Stimulated activated CD4-positive, alpha-beta T cell treated with anti-CD3 and anti-CD28 coated beads, TNF-alpha, amount 100 ng/mL, for 48 hours (primary cell): ENCODE results near the gene ZFR2.

ENCODE experiments used
- DNase-seq, 3 donors: peaks; one replicate each; pipeline ENCODE4 v3.0.0-alpha.2; 2020; ENCODE audit warnings: low read depth in 3 of 3

The ZFR2 gene

GRCh38 chr19:3790209-3790734, 78.6 kb downstream of the ZFR2 start:
- DNase-seq, result no peak

GRCh38 chr19:3788996-3789778, 79.7 kb downstream of the ZFR2 start:
- no peak for DNase-seq

DNA sequence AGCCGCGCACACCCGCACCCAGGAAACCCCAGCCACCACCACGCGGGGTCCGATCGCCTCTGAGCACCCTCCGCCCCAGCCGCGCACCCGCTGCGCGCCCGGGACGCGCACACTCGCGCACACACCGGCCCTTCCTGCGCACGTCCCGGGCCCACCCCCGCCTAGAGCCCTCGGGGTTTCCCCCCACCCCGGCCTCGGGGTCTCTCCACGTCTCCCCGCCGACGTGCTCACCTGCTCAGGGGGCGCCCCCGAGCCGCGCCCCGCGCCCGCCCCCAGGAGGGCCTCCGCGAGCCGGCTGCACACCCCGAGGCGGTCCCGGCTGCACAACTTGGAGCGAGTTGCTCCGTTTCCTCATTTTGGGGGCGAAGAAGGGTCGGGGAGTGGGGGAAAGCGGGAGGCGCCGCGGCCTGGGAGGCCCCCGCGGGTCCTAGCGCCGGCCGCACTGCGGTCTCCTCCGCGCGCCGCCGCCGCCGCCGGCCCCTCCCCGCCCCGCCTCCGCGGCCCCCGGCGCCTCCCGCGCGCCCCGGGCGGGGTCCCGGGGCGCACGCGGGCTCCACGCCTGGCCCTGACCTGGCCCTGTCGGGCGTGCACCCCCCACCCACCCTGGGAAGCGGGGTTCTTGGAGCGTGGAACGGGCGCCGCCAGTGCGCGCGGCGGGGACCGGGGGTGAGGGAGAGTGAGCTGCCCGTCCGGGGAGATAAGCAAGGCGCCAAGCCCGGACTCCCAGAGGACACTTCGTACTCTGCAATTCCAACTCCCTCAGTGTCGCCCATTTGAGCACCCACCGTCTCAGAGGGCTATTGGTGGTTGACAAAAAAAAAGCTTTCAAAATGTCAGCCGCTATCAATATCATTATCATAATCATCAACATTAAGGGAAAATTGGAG, 82.7 kb downstream of the ZFR2 start, which contains the start of gene MATK:
MATK (minus strand) TSS at position 444 of the 887 bp plus-strand sequence. CDS start 1,246 bp downstream, outside the sequence.
- peak in 1 of 3 donors; percentile 26 for DNase-seq

- peak in 1 of 3 donors; percentile 20 for DNase-seq
These were observed 83.3 kb downstream of the ZFR2 start for GRCh38 chr19:3785451-3785937.

DNA sequence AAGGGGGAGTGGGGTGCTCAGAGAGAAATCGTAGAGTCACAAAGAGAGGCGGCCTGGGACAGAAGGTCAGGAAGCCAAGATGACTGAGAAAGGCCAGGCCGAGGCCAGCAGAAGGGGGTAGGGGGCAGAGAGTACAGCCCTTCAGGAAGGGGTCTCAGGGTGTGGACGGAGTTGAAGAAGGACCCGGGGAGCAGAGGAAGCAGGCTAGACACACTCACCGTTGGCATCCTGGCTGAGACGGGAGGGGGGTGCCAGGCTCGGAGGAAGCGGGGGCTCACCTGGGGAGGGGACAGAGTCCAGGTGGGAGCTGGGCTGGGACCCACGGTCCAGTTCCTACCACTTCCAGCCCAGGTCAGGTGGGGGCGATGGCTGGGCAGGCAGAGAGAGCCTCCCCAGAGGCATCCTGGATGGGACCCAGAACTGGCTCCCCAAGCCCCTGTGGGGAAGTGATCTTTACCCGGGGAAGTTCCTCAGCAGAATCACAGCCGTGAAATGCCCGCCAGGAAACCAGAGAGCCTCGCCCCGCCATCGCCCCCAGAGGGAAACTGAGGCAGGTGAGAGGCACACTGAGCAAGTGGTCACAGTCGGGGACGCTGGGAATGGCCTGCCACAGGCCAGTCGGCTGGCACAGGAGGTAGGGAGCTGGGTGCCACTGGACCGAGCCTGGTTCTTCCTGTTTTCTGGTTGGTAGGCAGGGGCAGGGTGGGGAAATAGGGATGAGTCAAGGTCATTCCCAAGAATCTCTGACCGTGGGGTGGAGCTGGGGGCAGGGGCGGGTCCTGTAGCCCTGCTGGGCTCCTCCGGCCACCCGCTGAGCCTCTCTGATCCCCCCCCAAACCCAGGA, 84.0 kb downstream of the ZFR2 start:
- no peak for DNase-seq

DNA sequence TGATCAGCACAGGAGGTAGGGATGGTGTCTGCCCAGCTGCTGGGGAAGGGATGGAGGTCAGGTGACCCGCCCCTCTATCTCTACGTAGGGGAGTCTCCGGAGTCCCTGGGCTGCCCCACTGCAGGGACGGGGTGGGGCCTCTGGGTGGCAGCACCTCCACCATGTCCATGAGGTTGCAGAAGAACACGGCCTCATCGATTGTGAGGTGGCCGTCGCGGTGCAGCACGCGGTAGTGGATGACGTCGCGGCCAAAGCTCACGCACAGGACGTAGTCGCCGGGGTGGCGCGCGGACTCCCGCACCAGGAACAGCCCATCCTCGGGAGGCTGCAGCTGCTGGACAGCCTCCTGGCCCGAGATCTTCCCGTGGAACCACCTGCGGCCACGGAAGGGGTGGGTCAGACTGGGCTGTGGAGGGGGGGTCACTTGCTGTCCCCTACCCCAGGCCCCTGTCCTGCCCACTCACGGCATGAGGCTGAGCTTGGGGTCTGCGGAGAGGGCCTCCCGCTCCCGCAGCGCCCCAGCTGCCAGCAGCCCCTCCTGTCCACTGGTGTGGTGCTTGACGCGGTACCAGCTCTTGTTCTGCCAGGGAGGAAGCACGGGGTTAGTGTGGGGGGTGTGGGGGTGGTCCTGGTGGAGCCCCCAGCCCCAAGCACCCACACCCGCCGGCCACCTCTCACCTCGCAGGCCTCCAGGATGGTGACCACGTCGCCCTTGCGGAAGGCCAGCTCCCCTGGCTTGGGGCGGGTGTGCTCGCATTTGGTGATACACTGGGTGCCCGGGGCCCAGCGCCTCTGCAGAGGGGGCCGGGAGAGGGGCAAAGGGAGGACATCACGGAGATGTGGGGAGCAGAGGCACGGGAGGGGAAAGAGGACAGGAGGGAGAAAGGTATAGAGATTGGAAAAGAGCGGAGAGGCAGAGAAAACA, 84.9 kb downstream of the ZFR2 start:
- peak in 2 of 3 donors; percentile 22 to 44 for DNase-seq

DNA sequence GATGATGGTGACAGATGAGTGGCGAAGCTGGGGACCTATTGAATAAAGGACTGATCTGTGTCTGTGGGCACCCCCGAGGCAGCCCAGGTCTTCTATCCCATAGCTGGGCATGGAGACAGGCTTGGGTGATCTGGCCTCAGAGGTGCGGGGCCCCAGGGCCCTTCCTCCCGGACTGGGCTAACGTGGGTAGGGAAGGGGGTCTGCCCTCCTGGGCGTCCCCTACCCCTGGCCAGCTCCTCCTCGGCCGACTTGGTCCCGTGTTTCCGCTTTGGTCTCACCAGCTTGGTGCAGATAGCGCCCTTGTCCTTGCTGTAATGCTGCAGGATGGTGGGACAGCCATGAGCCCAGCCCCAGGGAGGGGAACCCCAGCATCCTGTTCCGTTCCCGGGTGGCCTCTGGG, 85.9 kb downstream of the ZFR2 start:
- no peak for DNase-seq

DNA sequence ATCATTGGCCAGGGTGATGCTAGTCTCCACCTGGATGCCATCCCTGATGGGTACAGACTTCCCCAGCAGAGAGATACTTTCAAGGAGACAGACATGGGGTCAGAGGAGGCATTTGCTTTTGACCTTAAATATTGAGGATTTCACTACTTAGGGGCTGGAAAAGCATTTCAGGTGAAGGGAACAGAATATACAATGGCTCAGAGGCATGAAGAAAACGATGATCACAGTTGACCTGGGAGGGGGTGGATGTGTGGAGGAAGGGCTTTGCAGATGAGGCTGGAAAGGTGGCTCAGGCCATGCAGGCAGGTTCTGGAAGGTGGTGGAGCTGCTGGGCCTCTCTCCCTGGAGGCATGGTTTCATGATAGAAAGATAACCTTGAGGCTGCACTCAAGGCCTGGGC, 86.5 kb downstream of the ZFR2 start:
- DNase-seq, result no peak

DNA sequence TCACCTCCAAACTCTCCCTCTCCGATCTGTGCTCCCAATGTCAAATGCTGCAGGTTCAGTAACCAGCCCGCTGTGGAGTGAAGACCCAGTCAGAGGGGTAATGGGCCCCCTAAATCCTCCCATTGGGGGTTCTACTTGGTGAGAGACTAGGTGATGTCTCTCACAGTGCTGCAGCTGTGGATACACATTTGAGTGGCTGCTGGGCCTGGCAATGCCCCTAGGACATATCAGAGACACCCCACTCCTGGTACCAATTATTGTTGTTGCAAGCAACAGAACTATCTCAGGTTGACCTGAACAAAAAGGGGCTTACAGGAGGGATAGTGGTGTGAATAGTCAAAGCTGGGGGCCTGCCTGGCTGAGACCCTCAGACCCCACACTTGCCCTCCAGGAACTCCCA, 87.2 kb downstream of the ZFR2 start:
- no peak for DNase-seq

DNA sequence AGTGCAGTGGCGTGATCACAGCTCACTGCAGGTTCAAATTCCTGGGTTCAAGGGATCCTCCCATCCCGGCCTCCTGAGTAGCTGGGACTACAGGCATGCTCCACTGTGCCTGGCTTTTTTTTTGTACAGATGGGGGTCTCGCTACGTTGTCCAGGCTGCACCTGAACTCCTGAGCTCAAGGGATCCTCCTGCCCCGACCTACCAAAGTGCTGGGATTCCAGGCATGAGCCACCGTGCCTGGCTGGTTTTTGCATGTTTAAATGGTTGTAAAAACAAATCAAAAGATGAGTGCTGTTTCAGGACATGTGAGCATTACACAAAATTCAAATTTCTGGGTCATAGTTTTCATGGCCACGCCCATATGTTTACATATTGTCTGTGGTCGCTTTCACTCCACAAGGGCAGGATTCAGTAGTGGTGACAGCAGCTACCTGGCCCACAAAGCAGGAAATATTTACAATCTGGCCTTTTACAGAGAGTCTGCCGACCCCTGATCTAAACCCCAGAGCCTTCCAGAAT, 88.0 kb downstream of the ZFR2 start:
- DNase-seq, result no peak

GRCh38 chr19:3778899-3779723, 89.7 kb downstream of the ZFR2 start:
- no peak for DNase-seq

DNA sequence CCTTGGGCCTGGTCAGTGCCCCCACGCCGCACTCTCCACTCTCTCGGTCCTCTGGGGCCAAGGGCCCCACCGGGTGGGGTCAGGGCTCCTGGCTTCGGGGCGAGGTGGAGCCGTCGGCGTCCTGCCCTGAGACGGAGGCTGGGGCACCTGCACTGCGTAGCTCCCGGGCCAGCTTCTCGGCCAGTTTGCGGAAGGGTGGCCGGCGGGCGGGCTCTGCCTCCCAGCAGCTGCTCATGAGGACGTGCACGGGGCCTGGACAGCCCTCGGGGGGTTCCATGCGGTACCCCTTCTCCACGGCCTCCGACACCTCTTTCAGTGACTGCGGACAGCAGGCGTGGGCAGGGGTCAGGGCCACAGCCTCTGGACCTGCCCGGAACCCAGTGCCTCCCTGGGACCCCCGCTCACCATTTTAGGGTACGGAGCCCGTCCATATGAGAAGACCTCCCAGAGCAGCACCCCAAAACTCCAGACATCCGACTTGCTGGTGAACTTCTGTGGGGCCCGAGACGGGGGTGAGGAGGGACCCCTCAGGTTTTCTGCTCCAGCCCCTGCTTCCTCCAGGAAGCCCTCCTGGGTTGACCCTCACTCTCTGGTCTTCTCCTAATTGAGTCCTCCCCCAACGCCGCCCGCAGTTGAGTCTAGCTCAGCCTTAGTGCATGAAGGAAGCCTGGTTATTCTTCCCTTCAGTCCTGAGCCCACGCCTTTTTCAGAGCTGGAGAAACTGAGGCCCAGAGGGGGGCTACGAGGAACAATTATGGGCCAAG, 90.6 kb downstream of the ZFR2 start:
- no peak for DNase-seq

- DNase-seq, result no peak
These were observed 92.3 kb downstream of the ZFR2 start for GRCh38 chr19:3776479-3777040.

DNA sequence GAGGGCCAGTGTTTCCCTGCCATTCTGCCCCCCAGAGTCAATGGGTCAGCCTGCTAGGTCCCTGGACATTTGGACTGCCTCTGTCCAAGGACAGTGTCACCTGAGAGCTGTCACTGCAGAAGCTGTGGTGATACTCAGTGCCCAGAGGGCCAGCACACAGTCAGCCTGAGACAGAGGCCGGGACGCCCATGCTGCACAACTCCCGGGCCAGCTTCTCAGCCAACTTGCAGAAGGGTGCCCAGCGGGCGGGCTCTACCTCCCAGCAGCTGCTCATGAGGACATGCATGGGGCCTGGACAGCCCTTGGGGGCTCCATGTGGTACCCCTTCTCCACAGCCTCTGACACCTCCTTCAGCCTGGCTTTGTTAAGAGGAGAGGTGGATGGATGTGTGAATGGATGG, 93.0 kb downstream of the ZFR2 start:
- no peak for DNase-seq

DNA sequence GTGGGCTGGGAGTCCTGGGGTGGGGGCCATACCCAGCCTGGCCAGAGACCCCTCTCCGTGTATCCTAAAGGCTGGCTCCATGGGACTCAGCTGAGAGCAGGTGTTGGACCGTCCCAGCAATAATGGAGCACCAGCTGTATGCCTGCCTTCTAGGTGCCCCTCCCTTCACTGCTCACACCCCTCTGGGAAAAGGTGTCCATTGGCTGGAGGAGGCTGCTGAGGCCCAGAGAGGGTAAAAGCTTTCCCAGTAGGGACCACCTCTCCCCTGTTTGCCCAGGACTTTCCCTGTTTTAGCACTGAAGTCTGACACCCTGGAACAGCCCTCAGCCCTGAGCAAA, 93.5 kb downstream of the ZFR2 start:
- no peak for DNase-seq

DNA sequence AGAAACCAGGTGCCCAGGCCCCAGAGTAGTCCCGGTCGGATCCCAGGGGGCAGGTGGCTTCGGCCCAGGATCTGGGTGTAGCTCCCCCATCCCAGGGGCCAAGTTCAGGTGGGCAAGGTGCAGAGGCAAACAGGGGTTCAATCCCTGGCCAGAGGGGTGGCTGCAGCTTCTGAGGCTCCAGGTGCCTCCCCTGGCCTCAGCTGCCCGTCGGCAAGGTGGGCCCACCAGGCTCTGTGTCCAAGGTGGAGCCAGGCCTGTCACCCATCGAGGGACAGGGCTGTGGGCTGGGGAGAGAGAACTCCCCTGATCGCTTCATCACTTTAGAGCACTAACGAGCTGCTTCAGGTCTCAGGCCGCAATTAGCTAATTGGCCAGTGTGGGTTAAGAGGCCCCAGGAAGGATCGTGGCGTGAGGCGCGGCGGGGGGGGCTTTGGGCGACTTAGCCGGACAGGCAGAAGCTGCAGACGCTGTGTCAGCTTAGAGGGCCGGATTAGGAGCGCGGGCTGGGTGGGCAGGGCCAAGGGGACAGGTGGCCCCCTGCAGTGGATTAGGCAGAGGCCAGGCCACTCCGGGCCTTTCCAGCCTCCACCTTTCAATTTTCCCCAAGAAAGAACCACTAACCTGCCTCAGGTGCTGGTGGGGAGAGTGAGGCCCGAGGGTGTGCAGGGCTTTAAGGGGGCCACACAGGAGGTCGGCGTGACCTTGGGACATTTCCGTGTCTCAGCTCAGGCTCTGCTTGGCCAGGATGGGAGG, 94.0 kb downstream of the ZFR2 start:
- DNase-seq, result no peak

- no peak for DNase-seq
These were observed 94.9 kb downstream of the ZFR2 start for GRCh38 chr19:3773814-3774515.
